ENCODE results near the gene INTS6.

Gene INTS6

DNA sequence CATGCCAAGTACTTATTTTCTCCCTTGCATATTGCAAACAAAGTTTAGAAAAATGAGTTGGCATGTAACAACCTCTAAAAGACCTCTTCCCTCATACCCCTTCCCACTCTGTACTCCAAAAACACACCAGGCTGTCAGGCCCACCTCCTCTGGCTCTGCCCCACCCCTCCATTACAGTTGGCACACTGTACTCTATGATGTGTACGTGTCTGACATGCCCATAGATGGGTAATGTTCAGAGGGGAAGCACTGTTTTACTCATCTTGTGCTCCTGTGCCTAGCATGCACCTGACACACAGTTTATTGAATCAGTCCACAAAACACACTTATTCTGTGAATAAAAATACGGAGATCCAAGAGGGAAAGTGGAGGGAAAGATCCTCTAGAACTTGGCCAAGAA is 67.7 kb downstream of the INTS6 start:
- DNase-seq (ENCODE audit: low read depth), result no peak
- no peak overlapping the region for H3K4me3 ChIP-seq (ENCODE audit: low read depth, low read length)
- TF ChIP-seq CTCF (IDR thresholded peaks at IDR 0.05; ENCODE audit: low read depth, low read length, missing control alignments), result no peak

- no peak for TF ChIP-seq CTCF (IDR thresholded peaks at IDR 0.05; ENCODE audit: low read depth, low read length, missing control alignments)
- DNase-seq (ENCODE audit: low read depth), result no peak
- no peak overlapping the region for H3K4me3 ChIP-seq (ENCODE audit: low read depth, low read length)
Measured at GRCh38 chr13:51380269-51380668, 72.6 kb downstream of the INTS6 start.

DNA sequence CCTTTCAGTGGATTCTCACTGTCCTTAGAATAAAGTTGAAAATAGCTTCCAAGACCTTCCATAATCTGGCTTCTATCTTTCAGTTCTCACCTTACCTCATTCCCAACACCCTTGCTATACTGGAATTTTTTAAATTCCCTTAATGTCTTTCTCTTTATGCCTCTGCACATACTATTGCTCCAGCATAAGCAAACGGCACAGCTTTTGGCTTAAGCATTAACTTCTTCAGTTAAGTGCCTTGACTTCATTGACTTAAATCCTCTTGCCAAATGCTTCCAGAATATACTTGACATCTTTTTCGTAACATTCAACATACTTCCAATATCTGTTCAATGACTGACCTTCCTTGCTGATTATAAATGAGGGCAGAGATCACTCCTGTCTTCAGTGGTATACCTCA is 79.4 kb downstream of the INTS6 start:
- TF ChIP-seq CTCF (IDR thresholded peaks at IDR 0.05; ENCODE audit: low read depth, low read length, missing control alignments), result no peak
- H3K4me3 ChIP-seq (ENCODE audit: low read depth, low read length), result no peak overlapping the region
- no peak for DNase-seq (ENCODE audit: low read depth)

DNA sequence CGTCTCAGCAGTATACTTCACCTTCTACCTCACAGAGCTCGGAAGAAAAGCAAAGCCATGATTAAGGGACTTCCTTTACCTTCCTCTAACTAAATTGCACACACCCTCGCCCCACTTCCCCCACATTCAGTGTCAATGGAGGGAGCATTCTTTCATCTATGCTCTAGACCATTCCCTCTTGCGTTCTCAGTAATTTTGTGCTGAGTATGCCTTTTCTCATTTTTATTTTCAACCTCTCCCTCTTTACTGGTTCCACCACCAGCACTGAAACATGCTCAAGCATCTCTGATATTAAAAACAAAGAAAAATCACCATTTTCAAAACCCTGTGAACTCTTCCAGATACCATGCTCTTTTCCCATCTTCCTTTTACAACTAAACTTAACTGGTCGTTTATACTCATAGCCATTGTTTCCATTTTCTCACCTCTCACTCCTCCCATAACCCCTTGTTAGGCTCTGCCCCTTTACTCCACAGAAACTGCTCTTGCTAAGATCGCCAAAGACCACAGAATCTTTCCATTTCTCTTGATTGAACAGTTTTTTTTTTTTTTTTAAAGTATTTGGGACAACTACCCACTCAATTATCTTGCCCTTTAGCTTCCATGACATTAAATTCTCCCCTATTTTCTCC is 81.0 kb downstream of the INTS6 start:
- no peak overlapping the region for H3K4me3 ChIP-seq (ENCODE audit: low read depth, low read length)
- TF ChIP-seq CTCF (IDR thresholded peaks at IDR 0.05; ENCODE audit: low read depth, low read length, missing control alignments), result no peak
- DNase-seq (ENCODE audit: low read depth), result no peak

- H3K4me3 ChIP-seq (ENCODE audit: low read depth, low read length), result no peak overlapping the region
- DNase-seq (ENCODE audit: low read depth), result no peak
- no peak for TF ChIP-seq CTCF (IDR thresholded peaks at IDR 0.05; ENCODE audit: low read depth, low read length, missing control alignments)
Measured at GRCh38 chr13:51370811-51371210, 82.0 kb downstream of the INTS6 start.

DNA sequence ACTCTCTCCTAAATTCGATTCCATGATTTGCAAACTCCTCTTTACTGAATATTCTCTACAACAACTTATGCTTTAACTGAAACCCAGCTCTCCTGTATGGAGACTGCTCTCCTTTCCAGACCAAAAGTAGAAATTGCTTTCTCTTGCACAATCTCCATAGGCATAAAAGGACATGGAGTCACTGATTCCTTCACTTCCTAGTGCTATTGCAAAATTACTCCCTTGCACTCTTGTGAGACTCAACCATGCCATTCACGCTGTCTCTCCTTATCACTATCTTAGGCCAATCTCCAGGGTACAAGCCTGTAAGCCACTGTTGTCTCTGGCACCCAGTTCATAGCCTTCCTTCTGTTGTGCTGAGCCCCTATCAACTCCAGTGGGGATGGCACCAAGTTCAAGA is 82.7 kb downstream of the INTS6 start:
- DNase-seq (ENCODE audit: low read depth), result no peak
- no peak for TF ChIP-seq CTCF (IDR thresholded peaks at IDR 0.05; ENCODE audit: low read depth, low read length, missing control alignments)

DNA sequence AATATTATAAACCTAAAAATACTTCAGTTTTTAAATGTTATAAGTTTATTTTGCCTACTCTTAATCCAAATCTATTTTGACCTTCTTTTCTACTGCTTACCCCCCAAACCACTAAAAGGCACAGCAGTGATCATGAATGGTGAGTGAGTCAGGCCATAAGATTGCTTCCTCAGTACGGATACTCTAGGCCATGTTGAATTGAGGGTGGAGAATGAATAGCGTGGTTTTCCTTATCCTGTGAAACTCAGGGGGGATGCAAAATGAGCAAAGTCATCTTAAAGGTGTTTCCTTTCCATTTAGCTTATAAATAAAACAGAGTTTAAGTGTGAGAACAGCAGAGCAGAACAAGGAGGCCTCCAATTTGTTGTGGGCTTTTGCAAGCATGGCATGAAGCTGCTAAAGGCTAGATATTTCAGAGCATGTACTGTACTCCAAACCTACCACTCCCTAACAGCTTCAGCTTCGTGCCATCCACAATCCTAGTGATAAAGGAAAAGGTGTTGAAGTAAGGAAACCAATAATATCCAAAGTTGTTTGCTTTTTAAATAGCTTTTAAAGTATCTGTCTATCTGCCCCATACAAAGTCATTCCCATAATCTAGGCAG is 88.3 kb downstream of the INTS6 start:
- TF ChIP-seq CTCF (IDR thresholded peaks at IDR 0.05; ENCODE audit: low read depth, low read length, missing control alignments), result no peak
- DNase-seq (ENCODE audit: low read depth), result no peak
- no peak overlapping the region for H3K4me3 ChIP-seq (ENCODE audit: low read depth, low read length)

More for the DNA sequence above, 82.7 kb downstream of the INTS6 start:
- H3K4me3 ChIP-seq (ENCODE audit: low read depth, low read length), result no peak overlapping the region

Measured in GM12864 (cell line).